K562 (cell line): Measurements from ENCODE around the gene APLP1. TPM values are rescaled to one million over a fixed set of nuclear protein-coding genes. Genes with fewer than 3 reads are reported as not detected.

Experiments
- ATF3 ChIP-seq, 2 experiments: fragments of 450-650 bp in 1 of 2; sonication (generic) in 1 of 2; formaldehyde crosslinking in 1 of 2; IDR thresholded peaks in 1 of 2; conservative IDR thresholded peaks in 1 of 2; 2 replicates each; pipeline versions ENCODE4 v1.6.1 to v1.8.1; 2016 to 2023; ENCODE audit warnings: mild to moderate bottlenecking in 2 of 2, moderate library complexity in 2 of 2, inconsistent platforms in 1 of 2, missing genetic modification reagents in 1 of 2
- CAMTA2 ChIP-seq: fragments of 250-450 bp; sonication (Bioruptor Pico); conservative IDR thresholded peaks from 2 replicates; pipeline ENCODE4 v1.5.1; 2022
- DNMT1 ChIP-seq: fragments of 450-650 bp; IDR thresholded peaks from 2 replicates; pipeline ENCODE4 v1.6.1; 2016; ENCODE audit warnings: antibody characterized with exemption, mild to moderate bottlenecking
- IRF9 ChIP-seq: fragments of 450-650 bp; IDR thresholded peaks from 2 replicates; pipeline ENCODE4 v1.6.1; 2016; ENCODE audit warnings: missing biosample characterization, missing genetic modification characterization
- KAT2B ChIP-seq: IDR thresholded peaks from one replicate; pipeline ENCODE4 v1.6.1; 2012; ENCODE audit warnings: low read depth, mild to moderate bottlenecking, control low read depth, inconsistent platforms, low read length, moderate library complexity
- MLLT1 ChIP-seq, 2 experiments: fragments of 450-650 bp; IDR thresholded peaks; 2 replicates each; pipeline ENCODE4 v1.6.1; 2016
- NCOR1 ChIP-seq: fragments of 450-650 bp; IDR thresholded peaks from 2 replicates; pipeline ENCODE4 v1.6.1; 2016; ENCODE audit warnings: mild to moderate bottlenecking, moderate library complexity
- NRF1 ChIP-seq, 2 experiments: fragments of 450-650 bp; IDR thresholded peaks in 1 of 2; conservative IDR thresholded peaks in 1 of 2; 2 replicates each; pipeline ENCODE4 v1.6.1; 2014; ENCODE audit warnings: mild to moderate bottlenecking in 2 of 2
- RBM39 ChIP-seq: fragments of 200-400 bp; formaldehyde crosslinking; optimal IDR thresholded peaks from 2 replicates; pipeline ENCODE3; 2018; ENCODE audit warnings: low read depth, low read length
- RCOR1 ChIP-seq, 2 experiments: IDR thresholded peaks; 2 replicates each; pipeline ENCODE4 v1.6.1; 2012; ENCODE audit warnings: low read depth in 2 of 2, low read length in 2 of 2, borderline replicate concordance in 1 of 2, improper control_type of control experiment in 1 of 2
- SP1 ChIP-seq: sonication (generic); formaldehyde crosslinking; IDR thresholded peaks from 2 replicates; pipeline ENCODE4 v1.8.1; 2022; ENCODE audit warnings: mild to moderate bottlenecking, missing genetic modification reagents
- TBL1XR1 ChIP-seq, 2 experiments: IDR thresholded peaks; 2 replicates each; pipeline ENCODE4 v1.6.1; 2012; ENCODE audit warnings: improper control_type of control experiment in 2 of 2, low read length in 2 of 2, mild to moderate bottlenecking in 1 of 2
- TRIM24 ChIP-seq, 2 experiments: fragments of 450-650 bp; IDR thresholded peaks; 2 replicates each; pipeline ENCODE4 v1.6.1; 2016
- ZFP36 ChIP-seq: fragments of 150-350 bp; IDR thresholded peaks from 2 replicates; pipeline ENCODE4 v1.6.1; 2018; ENCODE audit warnings: low read length, low read depth; ENCODE audit not compliant: partially characterized antibody
- ZFX ChIP-seq: sonication (generic); formaldehyde crosslinking; IDR thresholded peaks from 2 replicates; pipeline ENCODE4 v1.8.0; 2022; ENCODE audit warnings: mild to moderate bottlenecking, missing genetic modification reagents, moderate library complexity
- ZNF592 ChIP-seq: fragments of 450-650 bp; IDR thresholded peaks from 2 replicates; pipeline ENCODE4 v1.6.1; 2017; ENCODE audit warnings: antibody characterized with exemption, mild to moderate bottlenecking
- ZNF639 ChIP-seq, 2 experiments: fragments of 200-800 bp in 1 of 2; sonication (Bioruptor generic) in 1 of 2; sonication (generic) in 1 of 2; formaldehyde crosslinking in 1 of 2; IDR thresholded peaks in 1 of 2; conservative IDR thresholded peaks in 1 of 2; 2 replicates each; pipeline versions ENCODE4 v1.5.0 to v1.6.1; 2016 to 2020; ENCODE audit warnings: missing compliant biosample characterization in 1 of 2, missing genetic modification characterization in 1 of 2, missing genetic modification reagents in 1 of 2
- polyA plus RNA-seq, 8 experiments: library from polyadenylated mRNA; depleted of rRNA in 4 of 8; stranded (reverse) in 5 of 8; unstranded in 3 of 8; fragments of >200 nt; fragmentation: Nextera tagmentation in 2 of 8; fragmentation: Illumina TruSeq in 1 of 8; extraction: Ambion mirVana in 2 of 8; extraction: Trizol in 1 of 8; gene quantifications; 2 replicates each; pipeline versions ENCODE4 v1.2.1 to v1.2.3, GENCODE V29; 2011 to 2014; ENCODE audit warnings: inconsistent platforms in 1 of 8, missing spikeins in 1 of 8
- total RNA-seq, 7 experiments: library from RNA; depleted of rRNA in 6 of 7; stranded (reverse); fragments of >200 nt in 6 of 7; fragmentation: Illumina TruSeq in 2 of 7; extraction: Trizol in 2 of 7; gene quantifications; 2 replicates each; pipeline versions ENCODE4 v1.2.1 to v1.2.3, GENCODE V29; 2011 to 2021; ENCODE audit warnings: low replicate concordance in 1 of 7

The APLP1 gene
- total and polyA plus RNA-seq, 9 of the 15 experiments (the other 6 are each of a cell fraction or from before 2014, with no cell fraction given) = 0.69 to 9.9 (median 4.7) TPM

GRCh38 chr19:35908973-35909683 lies 40.8 kb downstream of the APLP1 start (continued):
- TF ChIP-seq ZFP36 (peak; percentile 95), SP1 (CRISPR knock-in tag) (0 out of 2 replicates have a peak, but pooled peaks have one; percentile 35), ATF3 (IDR thresholded peaks at IDR 0.05) (no peak), ATF3 (CRISPR knock-in tag; conservative IDR thresholded peaks at IDR 0.05) (0 out of 2 replicates have a peak, but pooled peaks have one; percentile 32), RBM39 (peak; percentile 18), ZNF592 (no peak), NRF1 (conservative IDR thresholded peaks at IDR 0.05 in 1 of 2, IDR thresholded peaks at IDR 0.05 in 1 of 2) (0 out of 4 replicates have a peak, but pooled peaks of 1 of the 2 experiments have one; percentile 11), ZNF639 (CRISPR knock-in tag; conservative IDR thresholded peaks at IDR 0.05 in 1 of 2, IDR thresholded peaks at IDR 0.05 in 1 of 2) (peak in 1 of 2 experiments; percentile 64; a peak in 1 of 4 replicates), KAT2B (no peak), NCOR1 (no peak), RCOR1 (IDR thresholded peaks at IDR 0.05; ENCODE audit: borderline replicate concordance in 1 of 2, low read depth in 2 of 2, low read length in 2 of 2) (peak in 1 of 2 experiments; percentile 57; a peak in 1 of 4 replicates), TBL1XR1 (IDR thresholded peaks at IDR 0.05; ENCODE audit: low read length in 2 of 2) (no peak), IRF9 (tag) (no peak), TRIM24 (IDR thresholded peaks at IDR 0.05) (0 out of 4 replicates have a peak, but pooled peaks of 1 of the 2 experiments have one; percentile 24), ZFX (peak; percentile 79), MLLT1 (IDR thresholded peaks at IDR 0.05) (0 out of 4 replicates have a peak, but pooled peaks of 1 of the 2 experiments have one; percentile 47), DNMT1 (no peak), CAMTA2 (no peak)
